ENCODE measurements around the gene LSP1. TPM values are rescaled to one million over a fixed set of nuclear protein-coding genes. Genes with fewer than 3 reads are reported as not detected.

Gene LSP1
- total and polyA plus RNA-seq, 5 donors = 7.6 to 18.3 (median 13.8) TPM

DNA sequence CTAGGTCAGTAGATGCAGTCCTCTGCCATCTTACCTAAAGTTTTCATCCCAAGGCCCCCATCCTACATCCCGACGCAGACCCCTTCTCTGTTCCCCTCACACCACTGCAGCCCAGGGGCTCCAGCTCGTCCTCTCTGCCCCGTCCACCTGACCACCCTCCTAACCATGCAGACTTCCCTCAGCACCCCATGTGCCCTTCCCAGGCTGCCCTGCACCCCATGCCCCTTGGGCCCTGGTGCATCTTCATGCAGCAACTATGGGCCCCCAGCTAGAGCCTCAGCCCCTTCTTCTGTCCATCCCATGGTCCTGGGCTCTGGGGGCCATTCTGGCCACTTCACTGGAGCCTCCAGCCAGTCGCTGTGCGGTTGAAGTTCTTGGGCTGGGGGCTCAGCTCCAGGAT, 35.9 kb downstream of the LSP1 start:
- Histone ChIP-seq H3K4me3 (ENCODE audit: low read length) (no peak overlapping the region), H3K27me3 (ENCODE audit: control insufficient read depth, insufficient read depth) (no peaks in the 10 kb centered on the region), H3K4me1 (ENCODE audit: control insufficient read depth, insufficient read depth, low read length) (no peaks in the 10 kb centered on the region), H3K27ac (ENCODE audit: low read length) (no peak overlapping the region), H3K9me3 (ENCODE audit: control insufficient read depth, low read length) (no peaks in the 10 kb centered on the region)
- DNase-seq = no peak
- intact Hi-C loops (cut with DNase I) = loop anchor here in 1 of 4 donors (5.0 kb wide), 1 partner anchor 47 kb away; no protein-coding TSS in a partner anchor
- no peak for ATAC-seq
- whole genome bisulfite sequencing = 86% methylated on average over 6 of the region's 6 CpGs

DNA sequence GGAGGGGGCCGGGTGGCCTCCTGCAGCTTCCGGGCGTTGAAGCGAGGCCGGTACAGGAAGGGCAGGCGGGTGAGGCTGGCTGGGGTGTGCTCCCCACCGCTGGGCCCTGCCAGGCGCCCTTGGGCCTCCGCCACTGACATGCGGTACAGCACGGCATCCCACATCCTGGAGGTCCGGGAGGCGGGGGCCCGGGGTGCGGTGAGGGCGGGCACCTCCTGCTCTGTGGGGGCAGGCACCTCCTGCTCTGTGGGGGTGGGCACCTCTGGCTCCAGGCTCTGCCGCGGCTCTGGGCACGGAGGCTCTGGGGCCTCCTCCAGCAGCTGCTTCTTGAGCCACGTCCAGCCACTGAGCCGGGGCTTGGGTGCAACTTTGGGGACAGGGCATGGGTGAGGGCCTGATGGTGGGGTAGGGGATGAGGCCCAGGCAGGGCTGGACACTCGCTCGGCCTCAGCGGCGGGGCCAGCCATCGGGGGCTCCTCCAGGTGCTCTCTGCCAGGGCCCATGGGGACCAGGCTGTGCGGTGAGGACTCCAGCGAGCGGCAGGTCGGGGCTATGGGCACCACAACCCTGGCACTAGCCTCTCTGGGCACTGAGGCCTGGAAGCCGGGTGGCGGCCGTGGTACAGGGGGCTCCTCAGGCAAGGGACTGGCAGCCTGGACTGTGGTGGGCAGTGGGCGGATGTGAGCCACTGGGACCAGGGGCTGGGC, 36.5 kb downstream of the LSP1 start:
- H3K27me3 ChIP-seq (ENCODE audit: control insufficient read depth, insufficient read depth) = no peaks in the 10 kb centered on the region
- intact Hi-C loops (cut with DNase I) = loop anchor here in 1 of 4 donors (5.0 kb wide), 1 partner anchor 47 kb away; no protein-coding TSS in a partner anchor
- 79% methylated on average over 34 of the region's 34 CpGs for WGBS
- H3K4me1 ChIP-seq (ENCODE audit: control insufficient read depth, insufficient read depth, low read length) = no peaks in the 10 kb centered on the region
- H3K4me3 ChIP-seq (ENCODE audit: low read length) = no peak overlapping the region
- H3K27ac ChIP-seq (ENCODE audit: low read length) = no peak overlapping the region
- H3K9me3 ChIP-seq (ENCODE audit: control insufficient read depth, low read length) = no peaks in the 10 kb centered on the region
- DNase-seq (peak in 2 of 3 donors; percentile 78 to 84), ATAC-seq (peak; percentile 23 to 30)

DNA sequence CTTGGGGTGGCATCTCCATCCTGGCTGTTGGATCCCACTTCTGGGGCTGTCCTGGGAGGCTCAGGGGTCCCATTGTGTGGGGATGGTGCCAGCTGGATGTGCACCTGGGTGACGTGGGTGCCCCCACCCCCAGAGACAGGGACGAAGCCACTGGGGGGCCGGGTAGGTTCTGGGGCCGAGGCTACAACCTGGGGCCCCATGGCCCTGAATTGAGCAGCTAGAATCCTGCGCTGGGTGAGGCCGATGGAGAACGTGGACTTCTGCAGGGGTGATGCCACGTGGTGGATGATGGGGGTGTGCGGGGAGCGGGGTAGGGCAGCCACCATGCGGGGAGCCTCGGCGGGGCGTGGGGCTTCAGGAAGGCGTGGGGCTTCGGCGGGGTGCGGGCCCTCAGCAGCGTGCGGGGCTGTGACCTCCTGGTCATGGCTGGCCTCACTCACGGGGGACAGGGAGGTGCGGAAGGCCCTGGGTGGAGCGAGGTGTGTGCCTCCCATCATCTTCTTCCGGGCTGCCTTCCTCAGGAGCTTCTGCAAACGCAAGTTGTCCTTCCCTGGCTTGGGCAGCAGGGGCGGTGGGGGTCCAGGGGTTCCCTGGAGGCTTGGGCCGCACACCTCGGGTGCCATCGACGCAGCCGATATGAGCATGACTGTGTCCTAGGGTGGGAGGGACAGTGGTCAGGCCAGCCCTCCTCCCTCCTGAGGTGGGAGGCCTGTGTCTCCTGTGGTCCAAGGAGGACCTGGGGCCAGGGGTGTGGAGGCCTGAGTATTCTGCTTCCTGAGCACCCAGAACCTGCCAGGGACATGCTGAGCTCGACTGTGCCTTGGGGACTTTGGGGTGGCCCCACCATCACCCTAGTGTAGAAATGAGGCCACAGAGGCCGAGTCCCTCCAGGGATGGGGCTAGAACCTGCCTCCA, 37.3 kb downstream of the LSP1 start:
- no peaks in the 10 kb centered on the region for H3K27me3 ChIP-seq (ENCODE audit: control insufficient read depth, insufficient read depth)
- 90% methylated on average over 33 of the region's 33 CpGs for WGBS

DNA sequence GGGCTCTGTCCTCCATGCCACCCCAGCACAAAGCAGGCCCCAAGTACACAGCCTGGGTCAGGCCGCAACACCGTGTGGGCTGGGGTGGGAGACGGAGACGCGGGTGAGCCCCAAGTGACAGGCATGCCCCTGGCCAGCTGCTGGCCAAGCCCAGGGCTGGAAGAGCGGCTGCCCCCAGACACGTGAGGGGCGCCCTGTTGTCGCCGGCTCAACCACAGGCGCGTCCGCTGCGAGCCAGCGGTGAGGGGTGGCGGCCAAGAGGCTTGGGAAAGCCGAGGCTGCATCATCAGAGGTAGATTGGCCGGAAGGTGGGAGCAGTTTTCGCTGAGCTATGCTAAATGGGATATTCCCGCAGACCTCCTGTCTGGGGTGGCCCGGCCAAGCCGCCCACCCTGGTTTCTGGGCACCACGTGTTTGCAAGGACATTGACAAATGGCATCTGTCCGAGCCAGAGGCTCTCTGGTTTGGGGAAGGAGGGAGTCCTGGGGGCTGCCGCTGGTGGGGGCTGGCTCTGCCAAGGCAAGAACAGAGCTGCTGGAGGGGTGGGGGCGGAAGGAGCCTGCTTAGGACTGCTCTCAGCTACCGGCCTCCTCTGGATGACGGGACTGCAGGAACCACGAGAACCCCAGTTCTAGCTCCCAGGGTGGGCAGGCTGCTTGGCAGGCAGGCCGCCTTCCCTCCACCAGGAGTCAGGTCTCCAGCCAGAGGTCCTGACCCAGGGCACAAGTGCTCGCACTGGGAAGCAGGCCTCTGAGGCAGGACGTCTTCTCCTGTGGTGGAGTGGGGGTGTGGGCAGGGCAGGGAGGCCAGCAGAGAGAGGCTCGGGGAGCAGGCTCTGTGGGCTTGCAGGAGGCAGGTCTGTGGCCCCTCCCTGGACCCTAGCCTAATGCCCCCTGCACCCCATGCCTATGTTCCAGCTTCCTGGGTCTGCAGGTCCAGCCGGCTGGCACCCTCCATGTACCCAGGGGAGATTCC, 38.3 kb downstream of the LSP1 start:
- intact Hi-C loops (cut with DNase I) = loop anchor here in 2 of 4 donors (10.0 kb wide), 2 partner anchors 46 to 54 kb away; partner anchors contain the start of gene MRPL23 (in 1 of the 2)
- no peak overlapping the region for H3K27ac ChIP-seq (ENCODE audit: low read length)
- peak; percentile 3 to 12 for ATAC-seq

More for the DNA sequence above, 37.3 kb downstream of the LSP1 start:
- no peak overlapping the region for H3K27ac ChIP-seq (ENCODE audit: low read length)
- H3K4me1 ChIP-seq (ENCODE audit: control insufficient read depth, insufficient read depth, low read length) = no peaks in the 10 kb centered on the region
- H3K9me3 ChIP-seq (ENCODE audit: control insufficient read depth, low read length) = no peaks in the 10 kb centered on the region
- intact Hi-C loops (cut with DNase I) = loop anchor here in 3 of 4 donors (5.0 to 10.0 kb wide), 3 partner anchors 45 to 55 kb away; partner anchors contain the start of gene MRPL23 (in 1 of the 3)
- DNase-seq = peak in 1 of 3 donors; percentile 62
- H3K4me3 ChIP-seq (ENCODE audit: low read length) = no peak overlapping the region
- peak; percentile 9 to 15 for ATAC-seq

DNA sequence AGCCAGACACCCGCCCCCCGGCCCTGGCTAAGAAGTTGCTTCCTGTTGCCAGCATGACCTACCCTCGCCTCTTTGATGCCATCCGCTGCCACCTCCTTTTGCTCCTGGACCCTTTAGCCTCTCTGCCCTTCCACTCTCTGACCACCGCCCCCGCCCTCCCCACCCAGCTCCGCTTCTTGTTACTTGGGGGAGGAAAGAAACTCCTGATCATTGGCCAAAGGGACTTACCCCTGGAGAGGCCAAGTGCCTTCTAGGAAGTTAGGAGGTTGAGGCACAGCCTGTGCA, 38.9 kb downstream of the LSP1 start, which contains the start of gene PRR33:
PRR33 (minus strand) TSS at position 65 of the 285 bp plus-strand sequence. CDS start 1,311 bp downstream, outside the sequence.
- no peak for ATAC-seq
- no peak for DNase-seq
- intact Hi-C loops (cut with DNase I) = loop anchor here in 2 of 4 donors (10.0 kb wide), 2 partner anchors 47 to 53 kb away; partner anchors contain the start of gene MRPL23 (in 1 of the 2)
- Histone ChIP-seq H3K27ac (ENCODE audit: low read length) (no peak within 1 kb of the TSS), H3K4me1 (ENCODE audit: control insufficient read depth, insufficient read depth, low read length) (no peaks in the 10 kb centered on the region), H3K4me3 (ENCODE audit: low read length) (no peak within 1 kb of the TSS), H3K27me3 (ENCODE audit: control insufficient read depth, insufficient read depth) (no peaks in the 10 kb centered on the region), H3K9me3 (ENCODE audit: control insufficient read depth, low read length) (no peaks in the 10 kb centered on the region)
- 85% methylated on average over 7 of the region's 7 CpGs for WGBS

More for the DNA sequence above, 38.3 kb downstream of the LSP1 start:
- Histone ChIP-seq H3K4me3 (ENCODE audit: low read length) (no peak overlapping the region), H3K27me3 (ENCODE audit: control insufficient read depth, insufficient read depth) (no peaks in the 10 kb centered on the region), H3K9me3 (ENCODE audit: control insufficient read depth, low read length) (no peaks in the 10 kb centered on the region), H3K4me1 (ENCODE audit: control insufficient read depth, insufficient read depth, low read length) (no peaks in the 10 kb centered on the region)
- peak in 1 of 3 donors; percentile 55 for DNase-seq
- 73% methylated on average over 34 of the region's 34 CpGs for WGBS

DNA sequence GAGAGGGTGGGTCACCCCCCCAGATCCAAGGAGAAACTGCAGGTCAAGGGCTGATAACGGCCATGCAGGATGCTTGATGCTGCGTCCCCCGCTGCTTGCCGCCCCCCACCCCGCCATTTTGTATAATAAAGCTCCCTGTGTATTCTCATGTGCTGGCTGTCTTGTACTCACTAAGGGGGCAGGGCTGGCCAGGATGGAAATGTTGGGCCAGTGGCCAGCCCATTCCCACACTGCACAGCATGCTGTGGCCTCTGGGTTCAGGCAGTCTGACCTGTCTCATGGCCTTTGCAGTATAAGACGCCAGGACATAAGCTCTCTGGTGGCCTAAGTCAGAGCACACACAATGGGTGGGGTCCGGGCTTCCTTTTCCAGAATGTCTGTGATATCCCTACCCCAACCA, 39.2 kb downstream of the LSP1 start:
- Histone ChIP-seq H3K27ac (ENCODE audit: low read length) (no peak overlapping the region), H3K27me3 (ENCODE audit: control insufficient read depth, insufficient read depth) (no peaks in the 10 kb centered on the region), H3K9me3 (ENCODE audit: control insufficient read depth, low read length) (no peaks in the 10 kb centered on the region), H3K4me3 (ENCODE audit: low read length) (no peak overlapping the region), H3K4me1 (ENCODE audit: control insufficient read depth, insufficient read depth, low read length) (no peaks in the 10 kb centered on the region)
- no peak for ATAC-seq
- intact Hi-C loops (cut with DNase I) = loop anchor here in 2 of 4 donors (10.0 kb wide), 2 partner anchors 47 to 53 kb away; partner anchors contain the start of gene MRPL23 (in 1 of the 2)
- DNase-seq = peak in 1 of 3 donors; percentile 59
- 74% methylated on average over 7 of the region's 7 CpGs for WGBS

DNA sequence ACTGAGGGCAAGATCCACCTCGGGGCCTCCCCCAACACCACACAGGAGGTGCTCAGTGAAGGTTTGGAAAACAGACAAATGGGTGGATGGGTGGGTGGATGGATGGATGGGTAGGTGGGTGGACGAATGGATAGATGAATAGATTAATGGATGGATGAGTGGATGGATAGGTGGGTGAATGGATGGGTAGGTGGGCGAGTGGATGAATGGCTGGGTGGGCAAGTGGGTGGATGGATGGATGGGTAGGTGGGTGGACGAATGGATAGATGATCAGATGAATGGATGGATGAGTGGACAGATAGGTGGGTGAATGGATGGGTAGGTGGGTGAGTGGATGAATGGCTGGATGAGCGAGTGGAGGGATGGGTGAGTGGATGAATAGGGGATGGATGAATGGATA, 39.7 kb downstream of the LSP1 start:
- ATAC-seq = no peak
- DNase-seq = no peak
- no peaks in the 10 kb centered on the region for H3K27me3 ChIP-seq (ENCODE audit: control insufficient read depth, insufficient read depth)
- WGBS = 66% methylated on average over 5 of the region's 5 CpGs
- no peak overlapping the region for H3K27ac ChIP-seq (ENCODE audit: low read length)
- intact Hi-C loops (cut with DNase I) = loop anchor here in 2 of 4 donors (10.0 kb wide), 2 partner anchors 48 to 52 kb away; partner anchors contain the start of gene MRPL23 (in 1 of the 2)
- H3K4me3 ChIP-seq (ENCODE audit: low read length) = no peak overlapping the region
- H3K4me1 ChIP-seq (ENCODE audit: control insufficient read depth, insufficient read depth, low read length) = no peaks in the 10 kb centered on the region
- no peaks in the 10 kb centered on the region for H3K9me3 ChIP-seq (ENCODE audit: control insufficient read depth, low read length)

DNA sequence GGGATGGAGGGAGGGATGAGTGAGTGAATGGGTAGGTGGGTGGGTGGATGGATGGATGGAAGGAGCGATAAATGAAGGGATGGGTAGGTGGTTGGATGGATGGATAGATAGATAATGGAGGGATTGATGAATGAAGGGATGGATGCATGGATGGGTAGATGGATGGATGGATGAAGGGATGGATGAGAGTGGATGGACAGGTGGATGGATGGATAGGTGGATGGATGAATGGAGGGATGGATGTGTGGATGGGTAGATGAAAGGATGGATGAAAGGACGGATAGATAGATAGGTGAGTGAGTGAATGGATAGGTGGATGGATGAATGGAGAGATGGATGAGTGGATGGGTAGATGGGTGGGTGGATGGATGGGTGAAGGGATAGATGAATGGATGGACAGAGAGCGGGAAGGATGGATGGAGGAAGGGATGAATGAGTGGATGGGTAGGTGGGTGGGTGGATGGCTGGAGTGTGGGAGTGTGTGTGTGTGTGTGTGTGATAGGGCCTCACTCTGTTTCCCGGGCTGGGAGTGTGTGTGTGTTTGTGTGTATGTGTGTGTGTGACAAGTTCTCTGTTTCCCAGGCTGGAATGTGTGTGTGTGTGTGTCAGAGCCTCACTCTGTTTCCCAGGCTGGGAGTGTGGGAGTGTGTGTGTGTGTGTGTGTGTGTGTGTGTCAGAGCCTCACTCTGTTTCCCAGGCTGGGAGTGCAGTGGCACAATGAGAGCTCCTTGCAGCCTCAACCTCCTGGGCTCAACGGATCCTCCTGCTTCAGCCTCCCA, 40.9 kb downstream of the LSP1 start:
- DNase-seq = peak in 1 of 3 donors; percentile 21
- 83% methylated on average over 5 of the region's 5 CpGs for WGBS
- intact Hi-C loops (cut with DNase I) = loop anchor here (1.0 to 10.0 kb wide), 5 partner anchors 23 to 51 kb away; partner anchors contain the start of gene MRPL23 (in 1 of the 4)
- no peaks in the 10 kb centered on the region for H3K4me1 ChIP-seq (ENCODE audit: control insufficient read depth, insufficient read depth, low read length)
- no peak overlapping the region for H3K4me3 ChIP-seq (ENCODE audit: low read length)
- H3K27ac ChIP-seq (ENCODE audit: low read length) = no peak overlapping the region
- H3K9me3 ChIP-seq (ENCODE audit: control insufficient read depth, low read length) = no peaks in the 10 kb centered on the region
- no peak for ATAC-seq
- no peaks in the 10 kb centered on the region for H3K27me3 ChIP-seq (ENCODE audit: control insufficient read depth, insufficient read depth)

DNA sequence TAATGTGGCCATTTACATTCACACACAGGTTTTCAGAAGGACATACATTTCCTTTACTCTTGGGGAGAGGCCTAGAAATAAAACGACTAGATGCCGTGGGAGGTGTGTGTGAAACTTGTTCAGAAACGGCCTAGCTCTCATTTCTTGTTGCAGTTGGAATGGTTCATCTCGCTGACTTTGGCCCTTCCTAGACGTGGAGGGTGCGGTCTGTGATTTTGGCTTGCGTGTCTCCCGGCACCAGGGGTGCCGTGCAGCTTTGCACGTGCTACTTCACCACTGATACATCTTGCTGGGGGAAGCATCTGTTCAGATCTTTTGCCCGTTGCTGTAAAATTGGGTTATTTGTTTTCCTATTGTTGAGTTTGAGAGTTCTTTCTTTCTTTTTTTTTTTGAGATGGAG, 41.9 kb downstream of the LSP1 start:
- Histone ChIP-seq H3K27me3 (ENCODE audit: control insufficient read depth, insufficient read depth) (no peaks in the 10 kb centered on the region), H3K27ac (ENCODE audit: low read length) (no peak overlapping the region), H3K4me1 (ENCODE audit: control insufficient read depth, insufficient read depth, low read length) (no peaks in the 10 kb centered on the region), H3K9me3 (ENCODE audit: control insufficient read depth, low read length) (no peaks in the 10 kb centered on the region), H3K4me3 (ENCODE audit: low read length) (no peak overlapping the region)
- DNase-seq (no peak), ATAC-seq (no peak)
- 89% methylated on average over 11 of the region's 11 CpGs for WGBS
- intact Hi-C loops (cut with DNase I) = loop anchor here (1.0 to 10.0 kb wide), 4 partner anchors 45 to 50 kb away; partner anchors contain the start of gene MRPL23 (in 1 of the 4)

Data from right cardiac atrium (tissue), 5 donors.